Uterus (tissue), 2 donors: ENCODE results near the gene GTF2F2.

Source experiments
- POLR2A ChIP-seq, 2 donors: fragments of 450-650 bp; IDR thresholded peaks; one replicate each; pipeline ENCODE4 v1.6.1; 2016; ENCODE audit warnings: antibody characterized with exemption in 2 of 2, mild to moderate bottlenecking in 1 of 2, moderate library complexity in 1 of 2
- TF ChIP-seq, protein P1 (sequence below), 4 experiments: fragments of 200-600 bp in 2 of 4; fragments of 450-650 bp in 2 of 4; sonication (generic) in 2 of 4; IDR thresholded peaks; one replicate each; pipeline ENCODE4 v1.5.1; 2016 to 2019; ENCODE audit warnings: antibody characterized with exemption in 4 of 4, mild to moderate bottlenecking in 2 of 4, moderate library complexity in 1 of 4

DNA sequence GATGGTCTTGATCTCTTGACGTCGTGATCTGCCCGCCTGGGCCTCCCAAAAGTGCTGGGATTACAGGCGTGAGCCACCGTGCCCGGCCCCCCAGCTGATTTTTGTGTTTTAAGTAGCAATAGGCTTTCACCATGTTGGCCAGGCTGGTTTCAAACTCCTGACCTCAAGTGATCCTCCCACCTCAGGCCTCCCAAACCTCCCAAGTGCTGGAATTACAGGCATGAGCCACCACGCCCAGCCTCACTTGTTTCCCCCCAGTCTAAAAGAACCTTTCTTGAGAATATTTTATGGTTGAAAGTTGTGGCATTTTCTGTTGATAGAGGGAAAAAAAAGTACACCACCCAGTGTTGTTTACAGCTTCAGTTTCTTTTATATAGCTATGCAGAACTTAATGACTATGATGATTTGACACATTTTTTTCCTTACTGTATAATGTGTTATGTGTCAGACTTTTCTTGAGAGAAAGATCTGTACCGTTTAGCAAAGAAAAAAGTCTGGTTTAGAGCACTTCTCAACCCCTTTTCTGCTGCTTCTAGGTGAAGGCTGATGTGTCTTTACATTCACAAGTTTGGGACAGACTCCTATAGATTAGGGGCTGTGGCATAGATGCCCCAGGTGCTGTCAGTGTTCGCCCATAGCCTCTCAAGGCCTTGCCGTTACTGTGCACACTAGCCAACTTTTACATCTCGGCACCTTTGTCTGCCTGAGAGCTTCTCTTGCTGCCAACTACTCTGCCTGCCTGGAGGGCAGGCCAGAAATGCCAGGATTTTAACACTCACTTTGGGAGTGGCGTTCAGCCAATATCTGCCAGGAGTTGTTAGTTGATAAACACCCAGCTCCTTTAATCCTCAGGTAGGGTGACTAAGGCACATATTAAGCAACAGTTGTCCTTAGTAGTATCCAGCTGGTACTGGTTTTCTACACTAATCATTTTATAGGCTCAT, 47.6 kb downstream of the GTF2F2 start:
- no peak for TF ChIP-seq POLR2A (IDR thresholded peaks at IDR 0.05)
- TF ChIP-seq, protein P1, sequence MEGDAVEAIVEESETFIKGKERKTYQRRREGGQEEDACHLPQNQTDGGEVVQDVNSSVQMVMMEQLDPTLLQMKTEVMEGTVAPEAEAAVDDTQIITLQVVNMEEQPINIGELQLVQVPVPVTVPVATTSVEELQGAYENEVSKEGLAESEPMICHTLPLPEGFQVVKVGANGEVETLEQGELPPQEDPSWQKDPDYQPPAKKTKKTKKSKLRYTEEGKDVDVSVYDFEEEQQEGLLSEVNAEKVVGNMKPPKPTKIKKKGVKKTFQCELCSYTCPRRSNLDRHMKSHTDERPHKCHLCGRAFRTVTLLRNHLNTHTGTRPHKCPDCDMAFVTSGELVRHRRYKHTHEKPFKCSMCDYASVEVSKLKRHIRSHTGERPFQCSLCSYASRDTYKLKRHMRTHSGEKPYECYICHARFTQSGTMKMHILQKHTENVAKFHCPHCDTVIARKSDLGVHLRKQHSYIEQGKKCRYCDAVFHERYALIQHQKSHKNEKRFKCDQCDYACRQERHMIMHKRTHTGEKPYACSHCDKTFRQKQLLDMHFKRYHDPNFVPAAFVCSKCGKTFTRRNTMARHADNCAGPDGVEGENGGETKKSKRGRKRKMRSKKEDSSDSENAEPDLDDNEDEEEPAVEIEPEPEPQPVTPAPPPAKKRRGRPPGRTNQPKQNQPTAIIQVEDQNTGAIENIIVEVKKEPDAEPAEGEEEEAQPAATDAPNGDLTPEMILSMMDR (IDR thresholded peaks at IDR 0.05) = no peak
